Fibroblast of villous mesenchyme (primary cell): Measurements from ENCODE around the gene EYS. TPM values are rescaled to one million over a fixed set of nuclear protein-coding genes. Genes with fewer than 3 reads are reported as not detected.
A peak's percentile ranks its signal among the peaks of the same experiment; 100 is the strongest.
"Not testable (repeated sequence)": the region's sequence is repeated elsewhere in the genome, so short reads cannot be mapped to it uniquely, and the experiment has no call there.

Experiments
- DNase-seq: peaks from one replicate; pipeline ENCODE4 v3.0.0-alpha.2; 2010; ENCODE audit warnings: low read depth
- H3K4me3 ChIP-seq: 2 replicates; pipeline ENCODE4 v1.5.1; 2011; ENCODE audit warnings: low read depth, mild to moderate bottlenecking, low read length
- CTCF ChIP-seq: IDR thresholded peaks from 2 replicates; pipeline ENCODE4 v1.5.1; 2012; ENCODE audit warnings: low read depth, mild to moderate bottlenecking, low read length; ENCODE audit not compliant: insufficient read depth
- total RNA-seq: library from RNA; depleted of rRNA; stranded (reverse); fragments of >200 nt; gene quantifications from 2 replicates; pipeline ENCODE4 v1.2.3, GENCODE V29; 2012

Gene EYS
- total RNA-seq, 1 donor = under 0.01 TPM

- no peak for TF ChIP-seq CTCF
- no peak overlapping the region for H3K4me3 ChIP-seq
- peak; percentile 81 for DNase-seq
Measured at GRCh38 chr6:63899550-63899949, 1807.5 kb downstream of the EYS start.

DNA sequence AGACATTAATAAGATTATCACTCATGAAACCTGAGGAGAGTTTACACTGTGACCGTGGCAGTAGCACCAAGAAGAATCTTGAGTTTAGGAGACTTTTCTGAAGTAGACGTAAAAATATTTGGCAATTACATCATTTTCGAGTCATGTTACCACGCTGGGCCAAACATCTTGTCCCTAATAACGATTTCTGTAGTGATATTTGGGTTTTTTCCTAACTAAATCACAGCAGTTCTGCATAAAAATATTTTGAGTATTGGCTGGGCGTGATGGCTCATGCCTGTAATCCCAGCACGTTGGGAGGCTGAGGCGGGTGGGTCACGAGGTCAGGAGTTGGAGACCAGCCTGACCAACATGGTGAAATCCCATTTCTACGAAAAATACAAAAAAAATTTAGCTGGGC, 1809.1 kb downstream of the EYS start:
- no peak for TF ChIP-seq CTCF
- peak; percentile 76 for DNase-seq

DNA sequence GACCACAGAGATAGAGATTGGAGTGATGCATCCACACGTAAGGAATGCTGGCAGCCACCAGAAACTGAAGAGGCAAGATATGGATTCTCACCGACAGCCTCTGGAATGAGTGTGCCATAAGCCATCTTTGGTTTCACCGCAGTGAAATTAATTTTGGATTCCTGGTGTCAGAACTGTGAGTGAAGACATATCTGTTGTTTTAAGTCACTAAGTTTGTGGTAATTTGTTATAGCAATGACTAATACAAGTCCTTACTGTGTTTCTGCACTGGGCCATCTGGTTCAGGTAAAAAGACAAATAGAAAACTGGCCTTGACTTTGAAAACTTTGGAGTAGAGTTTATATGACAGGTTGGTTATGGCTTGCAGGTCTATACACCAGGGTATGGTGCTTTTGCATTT, 1809.6 kb downstream of the EYS start:
- no peak for TF ChIP-seq CTCF
- no peak overlapping the region for H3K4me3 ChIP-seq
- peak; percentile 97 for DNase-seq

More for the DNA sequence above, 1809.1 kb downstream of the EYS start:
- no peak overlapping the region for H3K4me3 ChIP-seq

DNA sequence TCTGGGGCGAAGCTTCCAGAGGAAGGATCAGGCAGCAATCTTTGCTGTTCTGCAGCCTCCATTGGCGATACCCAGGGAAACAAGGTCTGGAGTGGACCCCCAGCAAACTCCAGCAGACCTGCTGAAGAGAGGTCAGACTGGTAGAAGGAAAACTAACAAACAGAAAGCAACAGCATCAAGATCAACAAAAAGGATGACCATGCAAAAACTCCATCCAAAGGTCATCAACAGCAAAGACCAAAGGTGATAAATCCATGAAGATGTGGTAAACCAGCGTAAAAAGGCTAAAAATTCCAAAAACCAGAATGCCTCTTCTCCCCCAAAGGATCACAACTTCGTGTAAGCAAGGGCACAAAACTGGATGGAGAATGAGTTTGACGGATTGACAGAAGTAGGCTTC, 1818.6 kb downstream of the EYS start:
- H3K4me3 ChIP-seq = no peak overlapping the region
- no peak for TF ChIP-seq CTCF
- no peak for DNase-seq

GRCh38 chr6:63887804-63888203, 1819.2 kb downstream of the EYS start:
- H3K4me3 ChIP-seq, DNase-seq: not testable (repeated sequence)

DNA sequence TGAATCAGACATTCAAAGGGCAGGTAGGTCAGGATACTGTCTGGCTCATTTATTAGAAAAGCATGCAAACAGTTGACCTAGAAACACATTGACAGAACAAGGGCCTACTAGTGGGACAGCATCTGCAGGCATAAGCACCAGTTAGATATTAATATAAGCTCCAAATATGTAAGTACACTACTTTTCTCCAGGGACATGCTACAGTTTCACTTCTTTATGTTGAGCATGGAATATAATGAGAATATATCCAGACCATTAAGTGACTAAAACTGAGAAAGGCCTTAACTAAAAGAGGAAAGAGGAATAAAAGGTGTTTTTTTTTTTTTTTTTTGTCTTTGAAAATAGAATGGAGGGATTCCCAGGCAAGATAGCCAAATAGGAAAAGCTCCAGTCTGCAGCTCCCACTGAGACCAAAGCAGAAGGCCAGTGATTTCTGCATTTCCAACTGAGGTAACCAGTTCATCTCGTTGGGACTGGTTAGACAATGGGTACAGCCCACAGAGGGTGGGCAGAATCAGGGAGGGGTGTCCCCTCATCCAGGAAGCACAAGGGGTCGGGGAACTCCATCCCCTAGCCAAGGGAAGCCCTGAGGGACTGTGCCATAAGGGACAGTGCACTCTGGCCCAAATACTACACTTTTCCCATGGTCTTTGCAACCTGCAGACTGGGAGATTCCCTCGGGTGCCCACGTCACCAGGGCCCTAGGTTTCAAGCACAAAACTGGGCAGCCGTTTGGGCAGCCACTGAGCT, 1819.8 kb downstream of the EYS start:
- no peak overlapping the region for H3K4me3 ChIP-seq
- no peak for TF ChIP-seq CTCF
- no peak for DNase-seq

DNA sequence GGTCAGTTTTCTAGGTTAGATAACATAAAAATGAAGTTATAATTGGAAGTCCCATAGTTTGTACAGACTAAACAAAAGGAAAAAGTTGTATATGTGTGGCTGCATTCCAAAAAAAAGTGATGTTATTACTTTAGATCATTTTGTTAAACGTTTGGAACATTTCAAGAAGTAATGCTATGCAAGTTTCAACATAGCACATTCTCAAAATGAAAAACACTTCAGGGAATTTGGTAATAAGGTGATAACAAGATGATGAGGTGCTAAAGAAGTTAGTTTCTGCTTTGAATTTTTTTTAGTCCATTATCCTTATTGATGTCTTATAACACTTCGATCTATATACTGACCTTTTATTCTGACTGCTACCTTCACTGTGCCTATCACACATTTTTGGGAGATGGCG, 1820.7 kb downstream of the EYS start:
- TF ChIP-seq CTCF = no peak
- DNase-seq = no peak
- no peak overlapping the region for H3K4me3 ChIP-seq
